NCI-H2196 (cell line): ENCODE results near the gene NR3C2.
A peak's percentile ranks its signal among the peaks of the same experiment; 100 is the strongest.

ENCODE experiments used
- DNase-seq: peaks from one replicate; lab custom pipeline; 2025; ENCODE audit not compliant: unreplicated experiment; lab: John Stamatoyannopoulos, UW

Gene NR3C2

DNA sequence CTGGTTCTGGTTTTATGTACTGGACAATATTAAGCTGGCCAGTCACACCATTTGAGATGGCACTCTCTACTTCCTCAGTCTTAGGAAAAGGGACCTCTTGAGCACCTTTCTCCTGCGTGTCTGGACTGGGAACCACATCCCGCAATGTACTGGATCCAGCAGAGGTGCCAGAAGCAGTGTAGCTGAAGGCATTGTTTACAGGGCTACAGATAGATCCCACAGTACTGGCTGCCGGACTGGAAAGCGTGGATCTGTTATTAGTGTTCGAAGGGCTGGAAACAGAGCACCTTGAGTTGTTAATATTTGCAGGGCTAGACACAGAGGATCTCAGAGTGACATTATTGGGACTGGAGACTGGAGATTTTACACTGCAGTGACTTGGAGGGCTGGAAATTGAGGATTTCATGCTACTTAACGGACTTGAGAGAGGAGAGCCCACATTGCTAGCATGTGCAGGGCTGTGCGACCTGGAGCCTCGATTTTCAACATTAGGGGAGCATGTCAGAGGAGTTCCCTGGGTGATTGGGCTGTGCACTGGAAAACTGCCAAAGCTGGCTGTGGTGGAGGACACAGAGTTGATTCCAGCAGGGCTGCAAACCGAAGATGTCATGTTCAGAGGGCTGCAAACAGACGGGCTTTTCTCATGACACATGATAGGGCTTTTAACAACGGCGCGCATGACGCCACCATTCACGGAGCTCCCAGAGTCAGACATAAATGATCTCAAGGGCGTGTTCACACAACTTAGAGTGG, 6.4 kb downstream of the NR3C2 start:
- no peak for DNase-seq

DNA sequence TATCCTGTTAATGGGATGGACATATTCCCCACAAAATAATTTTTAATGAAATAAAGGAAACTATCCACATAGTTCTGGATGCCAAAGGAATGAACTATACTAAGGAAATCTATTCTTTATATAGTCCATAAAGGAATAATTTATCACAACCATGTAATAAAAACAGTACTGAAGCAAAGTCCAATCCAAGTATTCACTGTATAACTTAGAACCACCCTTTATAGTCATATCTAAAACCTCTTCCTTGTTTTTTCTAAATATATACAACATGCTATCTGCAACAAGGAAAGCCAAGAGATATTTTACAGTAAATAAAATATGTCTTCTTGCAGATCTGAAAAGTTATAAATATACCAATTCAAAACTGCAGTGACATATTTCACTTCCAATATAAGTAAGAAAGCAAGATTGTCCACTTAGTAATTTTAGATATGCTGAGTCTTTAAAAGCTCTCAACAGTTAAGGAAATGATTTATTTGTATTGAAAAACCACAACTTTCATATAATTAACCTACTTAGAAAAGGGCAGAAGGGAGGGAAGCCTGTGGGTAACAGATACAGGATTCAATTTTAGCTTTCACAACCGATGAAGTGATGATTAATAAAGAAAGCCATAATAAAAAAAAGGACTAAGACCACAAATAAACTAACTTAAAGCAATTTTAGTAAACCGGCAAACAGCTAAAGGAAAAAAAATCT, 8.0 kb downstream of the NR3C2 start:
- DNase-seq, result no peak

DNA sequence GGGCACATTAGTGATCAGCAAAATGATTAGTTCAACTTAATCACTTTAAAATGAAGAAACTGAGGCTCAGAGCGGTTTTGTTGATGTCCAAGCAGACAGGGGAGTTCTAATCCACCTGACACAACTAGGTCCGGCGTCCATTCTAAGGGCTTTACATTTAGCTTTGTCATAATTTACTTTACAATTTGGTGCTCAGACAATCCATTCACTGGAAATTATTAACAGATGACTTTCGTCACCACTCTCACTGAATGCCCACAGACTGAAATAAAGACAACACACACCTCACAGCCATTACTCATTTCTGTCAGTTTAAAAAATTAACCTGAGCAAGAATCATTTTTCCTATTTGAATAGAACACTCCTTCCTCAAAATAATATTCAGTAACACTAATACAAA, 10.8 kb downstream of the NR3C2 start:
- DNase-seq, result no peak

DNA sequence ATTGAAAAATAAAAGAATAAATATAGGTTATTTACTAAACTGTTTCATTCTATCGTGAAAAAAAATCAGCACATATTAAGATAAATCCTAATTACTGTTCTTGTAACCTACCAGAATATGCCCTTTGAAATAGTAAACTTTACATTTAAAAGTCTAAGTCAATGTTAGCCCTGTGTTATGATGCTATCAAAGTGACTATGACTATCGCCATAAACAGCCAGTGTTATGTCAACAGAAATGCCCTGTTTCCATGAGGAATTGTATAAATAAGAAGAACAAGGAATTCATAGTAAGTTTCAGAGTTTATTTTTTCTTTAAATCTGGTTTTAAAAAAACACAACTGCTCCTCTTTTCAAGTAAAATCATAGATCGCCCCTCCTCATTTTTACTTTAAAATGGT, 11.4 kb downstream of the NR3C2 start:
- no peak for DNase-seq

DNA sequence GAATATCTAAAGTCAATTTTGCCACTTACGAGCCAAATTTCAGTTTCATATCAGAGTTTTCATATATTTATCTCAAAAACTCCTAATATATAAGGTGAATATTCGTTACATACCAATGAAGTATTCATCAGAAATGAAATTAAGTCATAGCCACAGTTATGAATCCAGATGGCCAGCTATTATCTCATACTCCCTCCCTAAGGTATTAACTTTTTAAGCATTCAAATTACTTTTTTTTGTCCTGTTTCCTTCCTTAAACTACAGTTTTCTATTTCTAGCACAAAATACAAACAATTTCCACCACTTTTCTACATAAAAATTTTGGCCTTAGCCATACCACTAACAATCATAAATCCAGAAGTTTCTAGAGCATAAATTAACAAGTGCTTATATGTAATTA, 13.0 kb downstream of the NR3C2 start:
- no peak for DNase-seq

DNA sequence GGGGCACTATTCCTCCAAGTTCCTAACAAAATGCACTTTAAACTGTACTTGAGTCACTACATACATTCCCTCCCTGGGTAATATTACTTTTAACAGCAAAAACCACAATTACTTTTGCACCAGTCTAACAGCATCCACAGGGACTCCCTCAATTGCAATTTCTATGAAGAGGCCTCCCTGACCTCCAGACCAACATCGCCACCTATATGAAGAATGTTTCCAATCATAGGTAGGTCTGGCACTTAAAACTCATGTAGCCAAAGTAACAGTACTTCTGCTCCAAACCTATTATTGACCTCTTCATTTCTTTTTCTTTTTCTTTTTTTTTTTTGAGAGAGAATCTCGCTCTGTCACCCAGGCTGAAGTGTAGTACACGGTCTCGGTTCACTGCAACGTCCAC, 15.6 kb downstream of the NR3C2 start:
- DNase-seq, result no peak

DNA sequence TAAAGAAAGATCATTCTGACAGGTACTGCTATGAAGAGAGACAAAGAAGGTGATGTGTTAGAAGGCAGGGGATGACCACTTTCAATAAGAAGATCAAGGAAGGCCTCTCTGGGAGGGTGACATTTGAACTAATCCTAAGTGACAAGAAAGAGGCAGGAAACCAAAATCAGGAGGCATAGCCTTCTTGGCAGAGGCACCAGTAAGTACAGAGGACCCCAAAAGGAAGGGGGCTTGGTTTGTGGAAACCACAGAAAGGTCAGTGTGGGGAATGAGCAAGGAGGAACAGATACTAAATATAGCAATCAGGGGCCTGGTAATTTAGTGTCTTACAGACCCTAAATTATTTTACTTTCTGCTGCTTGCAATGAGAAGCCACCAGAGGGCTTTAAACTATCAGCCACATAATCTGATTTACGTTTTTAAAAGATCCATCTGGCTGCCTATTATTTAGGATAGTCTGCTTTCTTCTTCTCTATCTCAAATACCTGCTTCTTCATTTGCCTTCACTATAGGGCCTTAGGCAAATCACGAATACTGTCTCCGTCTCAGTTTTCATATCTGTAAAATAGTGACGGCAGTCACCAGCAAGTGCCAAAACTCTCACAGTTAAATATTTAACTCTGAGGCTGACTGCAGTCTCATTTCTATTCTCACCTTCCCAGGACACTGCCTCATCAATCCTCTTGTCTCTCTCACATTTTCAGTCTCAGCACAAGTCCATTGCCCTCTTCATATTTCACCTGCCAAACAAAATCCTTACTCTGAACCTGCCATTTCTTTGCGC, 16.7 kb downstream of the NR3C2 start:
- DNase-seq, result no peak

DNA sequence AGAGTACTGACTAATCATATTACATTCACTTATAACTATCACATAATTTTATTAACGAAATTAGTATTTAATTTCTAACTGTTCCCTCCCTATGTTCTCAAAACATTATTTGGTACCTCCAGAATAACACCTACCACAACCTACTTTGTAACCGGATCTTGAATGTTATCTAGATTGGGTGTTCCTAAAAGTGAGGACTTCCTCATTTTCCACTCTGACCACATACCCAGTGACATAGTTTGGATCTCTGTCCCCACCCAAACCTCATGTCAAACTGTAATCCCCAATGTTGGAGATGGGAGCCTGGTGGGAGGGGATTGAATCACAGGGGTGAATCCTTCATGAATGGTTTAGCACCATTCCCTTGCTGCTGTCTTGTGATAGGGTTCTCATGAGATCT, 21.8 kb downstream of the NR3C2 start:
- DNase-seq, result no peak

DNA sequence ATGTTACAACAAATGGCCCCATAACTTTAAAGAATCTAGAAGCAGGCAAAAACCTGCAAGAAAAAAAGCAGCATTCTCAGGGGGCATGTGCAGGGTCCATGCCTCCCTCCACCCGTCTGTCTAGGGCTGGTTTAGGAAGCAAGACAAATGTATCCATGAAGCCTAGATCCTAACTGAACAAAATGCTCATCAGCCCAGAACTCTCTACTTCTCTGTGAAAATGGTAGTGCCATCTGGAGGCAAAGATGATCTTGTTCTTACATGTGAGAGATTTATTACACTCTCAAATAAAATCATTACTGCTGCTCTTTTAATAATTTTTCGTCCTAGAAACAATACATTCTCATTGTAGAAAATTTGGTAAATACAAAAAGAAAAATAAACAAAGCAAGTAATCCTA, 26.7 kb downstream of the NR3C2 start:
- no peak for DNase-seq

DNA sequence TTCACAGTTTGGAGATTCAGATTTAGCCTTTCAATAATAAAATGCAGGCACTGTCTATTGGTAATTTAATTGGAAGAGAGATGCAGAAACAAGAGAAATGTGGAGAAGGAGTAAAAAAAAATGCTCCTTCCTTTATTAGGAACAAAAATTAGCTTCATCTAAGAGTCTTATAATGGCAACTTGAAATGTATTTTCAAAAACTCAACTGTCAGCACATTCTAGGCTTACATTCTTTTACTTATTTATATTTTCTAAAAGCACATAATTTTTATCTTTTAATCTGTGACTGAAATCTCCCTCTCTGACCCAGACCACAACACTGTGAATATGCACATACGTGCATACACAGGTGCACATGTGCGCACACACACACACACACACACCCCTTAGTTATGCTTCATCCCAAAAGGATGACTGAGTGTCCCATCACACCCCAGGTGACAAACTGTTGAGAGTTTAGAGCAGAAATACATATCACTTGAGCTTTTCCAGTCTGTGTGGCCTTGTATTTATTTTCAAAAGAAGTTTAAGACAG, 29.7 kb downstream of the NR3C2 start:
- DNase-seq, result no peak

DNA sequence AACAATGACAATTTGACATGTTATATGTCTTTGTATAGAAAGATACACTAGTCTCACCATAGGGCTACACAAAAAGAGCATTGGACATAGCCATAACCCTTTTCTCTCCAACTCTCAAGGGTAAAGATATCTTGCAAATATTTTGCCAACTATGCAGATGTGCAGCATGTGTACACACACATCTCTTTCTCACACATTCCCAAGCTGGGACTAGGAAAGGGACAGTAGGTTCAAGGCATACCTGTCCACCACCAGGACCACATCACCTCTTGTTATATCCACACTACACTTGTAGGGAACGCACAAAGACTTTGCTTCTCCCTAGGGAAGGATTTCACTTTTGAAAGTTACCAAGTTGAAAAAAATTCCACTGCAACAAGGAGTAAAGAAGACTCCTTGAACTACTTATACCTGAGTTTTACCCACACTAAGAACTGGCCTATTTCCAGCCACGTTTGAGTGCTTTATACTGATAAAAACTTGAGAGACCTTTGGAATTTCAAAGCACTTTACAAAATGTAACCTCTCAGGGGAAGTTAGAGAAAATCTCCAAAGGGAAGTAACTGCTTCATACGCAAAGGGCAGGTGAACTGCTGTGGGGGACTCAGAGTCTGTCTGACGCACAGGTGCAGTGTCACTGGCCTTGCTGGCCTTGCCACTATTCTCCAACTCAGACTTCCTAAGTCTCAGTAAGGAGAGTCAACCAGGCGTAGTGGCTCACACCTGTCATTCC, 36.9 kb downstream of the NR3C2 start:
- no peak for DNase-seq

DNA sequence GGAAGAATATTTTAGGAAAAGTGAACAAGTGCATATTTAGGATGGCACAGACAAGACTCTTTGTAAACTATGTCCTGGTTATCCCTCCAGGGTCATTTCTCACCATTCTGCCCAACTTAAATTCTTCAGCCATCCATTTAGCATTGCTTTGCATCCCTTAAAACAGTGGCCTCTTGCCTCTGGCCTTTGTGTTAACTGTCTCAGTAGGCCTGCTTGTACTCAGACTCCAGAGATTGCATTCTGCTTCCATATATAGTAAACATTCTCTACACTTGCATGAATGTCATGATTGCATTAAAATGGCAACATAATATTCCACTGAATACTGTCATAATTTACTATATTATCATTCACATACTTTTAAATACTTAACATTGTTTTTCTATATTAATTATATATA, 43.2 kb downstream of the NR3C2 start:
- DNase-seq, result no peak

DNA sequence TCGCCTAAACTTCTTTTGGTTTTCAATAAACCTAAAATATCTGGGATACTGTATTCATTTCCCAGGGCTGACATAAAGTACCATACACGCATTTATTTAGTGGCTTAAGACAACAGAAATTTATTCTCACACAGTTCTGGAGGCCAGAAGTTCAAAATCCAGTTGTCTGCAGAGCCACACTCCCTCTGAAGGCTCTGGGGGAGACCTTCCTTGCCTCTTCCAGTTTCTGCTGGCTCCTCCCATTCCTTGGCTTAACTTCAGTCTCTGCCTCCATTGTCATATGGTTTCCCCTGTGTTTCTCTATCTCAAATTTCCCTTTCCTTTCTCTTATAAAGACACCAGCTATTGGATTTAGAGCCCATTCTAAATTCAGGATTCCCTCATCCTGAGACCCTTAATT, 44.4 kb downstream of the NR3C2 start:
- no peak for DNase-seq

DNA sequence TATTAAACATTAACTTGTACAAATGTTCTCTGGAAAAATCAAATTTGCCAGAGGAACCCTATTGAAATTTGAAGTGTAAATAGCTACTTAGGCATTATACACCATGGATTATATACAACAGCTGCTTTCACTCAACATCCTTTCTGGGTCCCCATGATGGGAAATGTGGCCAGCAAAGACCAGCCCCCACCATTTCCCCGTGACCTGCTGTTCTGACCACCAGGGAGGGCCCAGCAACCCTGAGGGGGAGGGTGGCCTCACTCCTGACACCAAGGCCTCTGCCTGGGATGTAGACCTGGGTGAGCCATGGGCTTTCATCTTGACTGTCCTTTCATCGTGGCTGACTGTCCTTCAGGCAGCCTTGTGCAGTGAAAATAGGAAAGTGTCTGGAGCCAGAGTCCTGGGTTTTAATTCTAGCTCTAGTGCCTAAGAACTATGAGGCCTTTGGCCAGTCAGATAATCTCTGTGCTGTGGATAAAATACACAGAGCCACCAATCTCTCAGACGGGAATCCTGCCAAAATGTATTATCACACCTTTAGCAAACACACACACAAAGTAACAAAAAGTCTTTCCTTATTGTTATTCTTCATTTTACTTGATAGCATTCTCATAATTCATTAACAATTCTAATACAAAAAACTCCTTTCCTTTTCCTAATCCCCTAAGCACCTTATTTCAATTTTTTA, 45.1 kb downstream of the NR3C2 start:
- no peak for DNase-seq

DNA sequence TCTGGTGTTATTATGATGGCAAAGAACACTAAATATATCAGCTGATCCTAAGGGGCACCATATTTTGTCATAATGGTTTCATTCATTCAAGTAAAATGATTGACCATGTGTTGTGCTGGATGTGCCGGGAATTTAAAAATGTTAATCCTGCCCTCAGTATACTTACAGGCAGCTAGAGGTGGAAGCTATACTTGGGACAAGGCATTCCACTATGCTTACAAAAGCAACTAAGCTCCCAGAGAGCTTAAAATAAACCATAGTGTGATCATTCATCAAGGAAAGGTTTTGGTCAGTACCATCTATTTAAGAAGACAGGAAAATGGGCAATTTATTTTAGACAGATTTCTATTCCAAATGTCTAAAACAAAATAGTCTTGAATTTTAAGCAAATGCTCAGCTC, 46.4 kb downstream of the NR3C2 start:
- DNase-seq, result no peak

DNA sequence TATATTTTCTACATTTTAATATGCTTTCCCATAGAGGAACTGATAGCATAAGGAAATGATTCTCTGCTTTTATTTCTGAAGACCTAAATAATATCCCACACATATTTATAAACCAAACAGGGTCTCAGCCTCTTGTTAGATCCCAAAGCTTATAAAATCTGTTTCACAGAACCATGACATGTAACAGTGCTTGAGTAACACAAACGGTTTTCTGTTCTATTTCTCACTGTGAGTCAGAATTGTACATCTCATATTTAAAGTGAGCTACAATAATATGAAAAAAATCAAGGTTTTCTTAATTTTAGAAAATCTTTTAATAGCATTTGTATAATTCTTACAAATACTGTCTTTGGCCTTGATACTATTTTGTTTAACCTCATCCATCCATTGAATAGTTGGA, 51.2 kb downstream of the NR3C2 start:
- DNase-seq, result no peak

DNA sequence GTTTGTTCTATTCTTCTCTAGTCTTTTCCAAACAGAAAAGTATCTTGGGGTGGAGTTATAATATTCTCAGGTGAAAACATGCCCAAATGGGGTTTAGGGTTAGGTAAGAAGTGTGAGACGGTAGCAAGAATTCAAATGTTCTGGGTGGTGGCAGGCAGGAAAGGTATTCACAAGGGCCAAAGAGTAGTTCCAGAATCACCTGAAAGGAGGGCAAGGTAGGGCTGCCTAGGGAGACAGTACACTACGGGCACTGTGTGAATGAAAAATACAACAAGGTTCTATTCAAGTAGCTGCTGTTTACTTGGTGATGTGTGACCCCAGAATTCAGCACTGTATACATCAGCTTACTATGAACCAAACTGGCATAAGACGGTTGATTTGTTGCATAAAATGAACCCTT, 51.9 kb downstream of the NR3C2 start:
- DNase-seq, result no peak

DNA sequence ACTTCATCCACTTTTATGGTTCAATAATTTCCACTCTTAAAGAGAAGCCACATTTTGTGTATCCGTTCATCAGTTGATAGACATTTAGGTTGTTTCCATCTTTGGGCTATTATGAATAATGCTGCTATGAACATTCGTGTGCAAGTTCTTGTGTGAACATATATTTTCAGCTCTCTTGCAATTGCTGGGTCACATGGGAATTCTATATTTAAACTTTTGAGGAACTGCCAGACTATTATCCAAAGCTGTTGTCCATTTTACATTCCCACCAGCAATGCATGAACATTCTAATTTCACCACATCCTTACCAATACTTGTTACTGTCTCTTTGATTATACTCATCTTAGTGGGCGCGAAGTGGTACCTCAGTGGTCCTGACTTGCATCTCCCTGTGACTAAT, 61.9 kb downstream of the NR3C2 start:
- no peak for DNase-seq

DNA sequence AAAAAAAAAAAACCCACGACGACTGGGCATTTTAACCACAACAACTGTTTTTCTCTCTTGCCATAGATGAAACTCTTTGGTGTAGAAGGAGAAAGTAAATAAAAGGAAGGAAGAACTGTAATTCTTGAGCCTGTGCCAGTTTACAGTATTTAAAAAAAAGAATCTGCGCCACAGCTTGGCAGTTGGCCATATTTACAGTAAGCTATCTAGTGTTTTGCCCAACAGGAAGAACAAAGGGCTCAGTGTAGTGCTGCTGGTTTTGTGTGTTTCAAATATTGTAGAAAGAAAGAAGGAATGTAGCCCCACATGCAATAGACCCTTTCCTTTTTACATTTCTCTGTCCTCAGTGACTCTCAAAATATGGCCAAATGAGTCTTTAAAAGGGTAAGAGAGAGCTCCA, 66.1 kb downstream of the NR3C2 start:
- DNase-seq, result peak; percentile 19

DNA sequence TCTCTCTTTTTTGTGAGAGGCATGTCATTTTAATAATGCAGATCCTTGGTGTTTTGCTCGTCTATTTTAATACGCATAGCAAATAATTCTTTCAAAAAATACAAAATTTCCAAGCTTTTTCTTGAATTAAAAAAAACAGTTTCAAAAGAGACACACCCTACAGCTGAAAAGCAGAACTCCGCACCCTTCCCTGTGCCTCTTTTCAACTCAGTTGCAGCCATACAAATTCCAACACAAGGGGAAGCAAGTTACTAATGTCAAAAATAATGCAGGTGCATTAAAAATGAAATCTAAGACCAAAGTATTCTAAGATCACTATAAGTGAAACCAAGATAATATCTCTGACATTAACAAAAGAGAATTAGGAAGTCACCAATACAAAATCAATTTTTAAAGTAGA, 66.6 kb downstream of the NR3C2 start:
- no peak for DNase-seq

DNA sequence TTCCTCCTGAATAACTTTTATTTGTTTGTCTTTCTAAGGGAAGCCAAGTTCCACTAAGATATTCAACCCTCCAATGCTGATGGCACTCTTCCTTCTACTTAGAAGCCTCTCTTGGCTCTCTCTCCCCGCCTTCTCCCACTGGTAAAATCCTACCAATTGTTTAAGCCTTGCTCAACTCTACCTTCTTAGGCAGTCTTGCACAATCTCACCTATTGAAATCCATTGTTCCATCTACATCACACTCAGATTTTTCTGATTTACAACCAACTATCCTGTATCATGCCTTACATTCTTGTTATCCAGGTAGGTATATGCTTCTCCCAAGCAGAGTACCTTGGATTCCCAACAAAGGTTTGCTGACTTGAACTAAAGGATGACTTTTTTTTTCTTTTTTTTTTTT, 69.1 kb downstream of the NR3C2 start:
- no peak for DNase-seq
